ENCODE data around the gene TPST1.

- TF ChIP-seq CTCF (IDR thresholded peaks at IDR 0.05; ENCODE audit: borderline replicate concordance, extremely low read depth, low read length, poor library complexity, severe bottlenecking): no peak
- no peak for TF ChIP-seq EZH2 (IDR thresholded peaks at IDR 0.05; ENCODE audit: borderline replicate concordance, low read depth, low read length, severe bottlenecking)
These were observed 42.5 kb upstream of the TPST1 start for GRCh38 chr7:66162622-66163021.
